GM21786 (cell line): Measurements from ENCODE around the gene CORO2A.

Experiments
- ATAC-seq: cut with Tn5 transposase; IDR thresholded peaks from one replicate; pipeline ENCODE4 v1.9.1; 2021; ENCODE audit not compliant: unreplicated experiment

CORO2A gene

GRCh38 chr9:98220911-98221310 is 28.5 kb upstream of the CORO2A start:
- ATAC-seq = no peak

- ATAC-seq = no peak
These were observed 27.4 kb upstream of the CORO2A start for GRCh38 chr9:98219794-98220370.

GRCh38 chr9:98219364-98219716 is 26.9 kb upstream of the CORO2A start:
- no peak for ATAC-seq

DNA sequence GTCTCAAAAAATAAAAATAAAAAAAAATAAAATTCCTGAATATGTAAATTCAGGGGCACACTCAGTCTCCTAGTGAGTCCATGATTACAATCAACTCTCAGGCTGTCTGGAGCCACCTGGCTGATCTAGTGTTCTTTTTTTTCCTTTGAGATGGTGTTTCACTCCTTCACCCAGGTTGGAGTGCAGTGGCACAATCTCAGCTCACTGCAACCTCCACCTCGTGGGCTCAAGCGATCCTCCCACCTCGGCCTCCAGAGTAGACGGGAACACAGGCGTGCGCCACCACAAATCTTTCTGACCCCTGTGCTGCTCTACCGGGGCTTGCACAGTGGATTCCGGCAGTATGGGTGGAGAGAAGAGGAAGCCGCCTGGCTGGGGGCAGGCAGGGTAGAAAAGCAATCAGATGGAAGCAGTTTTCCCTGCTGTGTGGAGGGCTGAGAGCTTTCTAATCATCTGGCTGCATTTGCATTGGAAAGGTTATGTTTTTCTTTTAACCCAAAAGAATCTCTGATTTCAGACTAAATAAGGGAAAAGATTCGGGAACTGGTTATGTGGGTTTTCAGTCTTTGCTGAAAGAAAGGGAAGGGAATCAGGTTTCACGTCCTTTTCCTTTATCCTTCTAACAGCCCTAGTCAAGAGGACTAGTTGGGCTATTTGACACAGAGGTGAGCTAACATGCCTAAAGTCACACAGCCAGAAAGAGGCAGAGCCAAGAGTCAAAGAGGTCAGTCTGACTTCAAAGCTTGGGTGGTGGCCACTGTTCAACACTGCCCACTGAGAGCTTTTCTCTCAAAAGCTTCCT is 26.3 kb upstream of the CORO2A start:
- no peak for ATAC-seq

DNA sequence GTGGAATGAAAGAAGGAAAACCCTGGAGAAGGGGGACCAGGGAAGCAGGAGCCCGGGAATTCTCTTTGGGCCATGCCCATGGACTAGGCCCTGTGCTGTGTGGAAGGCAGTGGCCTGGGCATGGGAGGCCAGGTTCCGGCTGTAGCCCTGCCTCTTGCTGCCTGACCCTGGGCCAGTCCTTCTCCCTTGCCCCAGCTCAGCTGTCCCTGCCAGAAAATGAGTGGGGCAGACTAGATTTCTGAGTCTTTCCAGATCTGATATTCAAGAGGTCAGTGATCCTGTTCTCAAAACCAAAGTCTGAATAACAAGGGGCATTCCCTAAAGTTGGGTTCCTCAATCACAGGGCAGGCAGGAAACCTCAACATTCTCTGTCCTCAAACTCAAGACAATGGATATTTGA is 24.8 kb upstream of the CORO2A start:
- ATAC-seq = no peak

DNA sequence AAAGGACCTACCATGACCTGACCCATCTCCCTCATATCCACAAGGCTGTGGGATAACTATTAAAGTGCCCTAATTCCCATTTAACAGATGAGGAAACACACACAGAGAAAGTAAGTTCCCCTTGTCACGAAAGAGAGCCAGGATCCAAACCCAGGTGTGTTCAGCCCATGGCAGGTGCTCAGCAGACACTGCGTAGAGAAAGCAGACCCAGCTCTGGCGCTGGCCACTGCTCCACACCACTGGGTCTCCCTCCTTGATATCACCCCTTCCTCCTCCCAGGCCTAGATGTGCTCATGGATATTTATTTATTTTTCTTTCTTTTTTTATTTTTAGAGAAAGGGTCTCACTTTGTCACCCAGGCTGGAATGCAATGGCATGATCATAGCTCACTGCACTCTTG is 24.0 kb upstream of the CORO2A start:
- no peak for ATAC-seq

DNA sequence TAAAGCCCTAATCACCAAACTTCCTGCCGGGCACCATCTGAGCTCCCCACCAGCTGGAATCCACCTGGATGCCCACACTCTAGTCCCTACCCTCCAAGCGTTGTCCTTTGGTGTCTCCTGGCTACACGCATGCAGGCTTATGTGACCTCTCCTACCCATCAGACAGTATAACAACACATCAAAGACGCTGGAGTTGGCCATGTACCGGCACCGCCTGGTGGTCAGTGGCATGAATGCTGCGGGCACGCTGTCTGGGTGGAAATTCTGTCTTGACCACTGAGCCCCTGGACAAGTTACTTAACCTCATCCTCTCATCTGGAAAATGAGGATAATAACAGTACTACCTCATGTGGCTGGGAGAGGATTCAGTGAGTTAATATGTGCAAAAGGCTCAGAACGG is 23.4 kb upstream of the CORO2A start:
- ATAC-seq = no peak

DNA sequence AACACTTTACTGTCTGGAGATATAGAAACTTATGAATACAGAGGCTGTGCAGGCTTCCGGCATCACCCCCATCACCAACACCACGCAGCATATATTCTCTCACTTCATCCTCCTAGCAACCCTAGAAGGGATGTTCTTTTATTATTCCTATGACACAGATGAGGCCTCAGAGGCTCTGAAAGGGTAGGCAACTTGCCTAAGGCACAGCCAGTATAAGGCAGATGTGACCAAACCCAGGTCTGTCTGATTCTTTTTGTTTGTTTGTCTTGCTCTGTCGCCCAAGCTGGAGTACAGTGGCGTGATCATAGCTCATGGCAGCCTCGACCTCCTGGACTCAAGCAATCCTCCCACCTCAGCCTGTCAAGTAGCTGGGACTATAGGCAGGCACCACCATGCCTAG is 22.8 kb upstream of the CORO2A start:
- no peak for ATAC-seq

- ATAC-seq = no peak
These were observed 22.4 kb upstream of the CORO2A start for GRCh38 chr9:98214811-98215210.

GRCh38 chr9:98211260-98211659 is 18.8 kb upstream of the CORO2A start:
- ATAC-seq = no peak

DNA sequence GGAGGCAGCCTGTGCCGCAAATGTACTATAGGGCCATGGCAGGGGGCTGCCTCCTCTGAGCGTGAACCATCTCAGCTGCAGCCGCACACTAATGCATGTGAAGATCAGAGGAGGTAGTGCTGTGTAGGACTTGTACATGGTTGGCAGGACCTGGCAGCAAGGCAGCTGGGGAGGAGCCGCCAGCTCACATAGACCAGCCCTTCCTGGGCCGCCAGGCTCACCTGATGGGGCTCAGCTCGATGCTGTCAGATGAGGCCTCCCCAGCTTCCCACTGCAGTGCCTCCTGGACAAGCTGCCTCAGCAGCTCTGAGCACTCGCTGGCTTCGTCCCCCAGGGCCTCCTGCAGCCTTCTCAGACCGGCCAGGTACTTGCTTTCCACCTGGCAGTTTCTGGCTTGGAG is 18.0 kb upstream of the CORO2A start:
- no peak for ATAC-seq

DNA sequence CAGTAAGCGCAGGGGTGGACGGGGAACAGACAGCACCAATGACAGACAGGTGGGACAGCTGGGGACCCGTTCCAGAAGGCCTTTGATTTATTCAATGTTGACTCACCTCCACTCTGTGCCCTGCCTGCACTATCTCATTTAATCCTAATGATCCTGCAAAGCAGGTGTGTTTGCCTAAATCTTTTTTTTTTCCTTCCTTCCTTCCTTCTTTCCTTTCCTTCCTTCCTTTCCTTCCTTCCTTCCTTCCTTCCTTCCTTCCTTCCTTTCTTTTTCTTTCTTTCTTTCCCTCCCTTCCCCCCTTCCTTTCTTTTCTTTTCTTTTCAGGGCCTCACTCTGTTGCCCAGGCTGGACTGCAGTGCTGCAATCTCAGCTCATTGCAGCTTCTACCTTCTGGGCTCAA is 17.1 kb upstream of the CORO2A start:
- no peak for ATAC-seq

DNA sequence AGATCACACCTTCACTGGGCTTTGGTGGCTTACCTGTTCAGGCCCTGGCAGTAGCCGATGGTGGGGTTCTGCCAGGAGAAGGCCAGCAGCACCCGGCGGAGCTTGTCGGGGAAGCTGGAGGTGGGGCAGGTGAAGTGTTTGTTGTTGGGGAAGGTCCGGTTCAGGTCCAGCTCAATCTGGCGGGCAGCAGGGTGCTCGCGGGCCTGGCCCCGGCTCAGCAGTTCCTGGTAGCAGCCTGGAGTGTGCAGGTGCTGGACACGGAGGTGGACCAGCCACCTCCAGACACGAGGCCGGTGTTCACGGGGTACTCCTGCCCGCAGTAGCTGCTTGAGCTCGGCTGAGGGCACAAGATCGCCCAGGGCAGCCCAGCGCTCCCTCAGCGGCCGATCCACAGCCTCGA is 16.2 kb upstream of the CORO2A start:
- ATAC-seq = no peak

GRCh38 chr9:98207606-98208005 is 15.2 kb upstream of the CORO2A start:
- ATAC-seq = no peak

DNA sequence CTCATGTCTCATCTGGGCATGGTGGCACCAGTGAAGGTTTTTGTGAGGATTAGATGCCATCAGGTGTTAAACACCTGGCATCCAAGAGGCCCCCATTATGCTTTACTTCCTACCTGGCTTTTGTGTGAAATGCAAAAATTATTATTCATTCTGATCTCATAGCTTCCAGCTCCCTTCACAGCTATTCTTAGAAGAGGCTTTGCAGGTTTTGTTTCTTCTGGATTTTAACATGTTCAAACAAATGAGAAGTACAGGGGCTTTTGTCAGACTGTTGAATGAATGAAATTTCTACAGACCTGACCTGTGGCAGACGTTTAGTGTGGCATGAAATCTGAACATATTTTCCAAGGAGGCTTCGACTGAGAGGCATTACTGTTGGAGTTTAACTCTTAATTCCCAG is 14.3 kb upstream of the CORO2A start:
- no peak for ATAC-seq

DNA sequence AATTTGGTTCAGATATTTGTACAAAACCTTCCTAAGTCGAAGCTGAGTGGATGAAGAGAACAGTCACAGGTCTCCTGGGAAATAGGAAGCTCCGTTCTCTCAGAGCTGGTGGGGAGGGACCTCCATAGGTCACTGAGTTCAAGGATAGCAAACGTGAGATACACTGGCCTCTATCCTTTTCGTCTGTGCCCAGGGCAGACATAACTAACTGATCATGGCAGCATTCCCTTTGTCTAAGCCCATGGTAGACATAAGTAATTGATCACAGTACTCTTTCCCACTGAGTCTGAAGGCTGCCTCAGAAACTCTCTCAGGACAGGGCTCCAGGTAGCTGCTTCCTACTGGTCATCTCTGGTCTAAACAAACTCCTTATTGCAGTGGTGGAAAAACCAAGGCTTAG is 12.3 kb upstream of the CORO2A start:
- ATAC-seq = no peak

- no peak for ATAC-seq
These were observed 10.7 kb upstream of the CORO2A start for GRCh38 chr9:98203153-98203552.

- ATAC-seq = no peak
These were observed 9.8 kb upstream of the CORO2A start for GRCh38 chr9:98202252-98202651.

- no peak for ATAC-seq
These were observed 9.3 kb upstream of the CORO2A start for GRCh38 chr9:98201749-98202148.

- no peak for ATAC-seq
These were observed 8.7 kb upstream of the CORO2A start for GRCh38 chr9:98201102-98201501.

DNA sequence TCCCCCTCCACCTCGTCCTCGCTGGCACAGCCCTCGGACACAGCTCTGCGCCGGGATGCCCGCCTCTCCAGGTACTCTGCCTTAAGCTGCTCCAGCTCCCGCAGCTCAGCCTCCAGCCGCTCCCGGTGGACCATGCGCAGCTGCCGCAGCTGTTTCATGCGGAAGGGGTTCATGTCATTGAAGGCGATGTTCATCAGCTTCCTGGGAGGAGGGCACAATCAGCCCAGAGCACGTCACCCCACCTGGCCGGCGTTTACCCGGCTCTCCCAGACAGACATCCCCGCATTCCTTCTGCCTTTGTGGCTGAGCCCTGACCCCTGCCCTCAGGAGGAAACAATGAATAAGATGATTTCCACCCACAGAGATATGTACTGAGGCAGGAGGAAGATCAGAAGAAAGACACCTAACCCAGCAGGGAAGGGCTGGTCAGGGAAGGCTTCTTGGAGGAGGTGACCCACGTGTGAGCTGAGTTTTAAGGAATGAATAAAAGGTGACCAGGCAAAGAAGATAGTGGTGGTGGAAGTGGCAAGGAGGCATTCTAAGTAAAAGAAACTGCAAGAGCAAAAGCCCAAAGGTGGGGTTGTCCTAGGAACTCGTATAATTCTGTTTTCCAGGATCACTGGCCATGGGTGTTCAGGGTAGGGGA is 7.1 kb upstream of the CORO2A start:
- no peak for ATAC-seq

DNA sequence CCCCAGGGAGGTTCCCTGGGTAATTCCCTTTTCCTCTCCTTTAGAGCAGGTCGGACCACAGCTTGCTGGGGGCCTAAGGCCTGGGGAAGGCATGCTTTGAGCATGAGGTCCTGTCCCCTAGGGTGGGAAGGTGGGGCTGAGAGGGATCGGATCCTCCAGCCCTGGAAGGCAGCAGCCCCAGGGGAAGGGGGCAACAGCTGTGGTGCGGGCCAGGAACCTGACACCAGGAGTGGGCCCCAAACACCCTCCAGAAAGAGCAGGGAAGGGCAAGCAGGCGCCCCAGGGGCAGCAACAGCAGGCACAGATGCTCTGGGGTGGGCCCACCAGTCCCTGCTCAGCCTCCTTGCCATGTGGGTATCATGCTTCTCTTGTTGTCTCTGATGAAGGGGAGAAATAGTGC is 3.2 kb upstream of the CORO2A start:
- ATAC-seq = no peak
